ENCODE measurements around the gene ALOX12B.
"Not testable (repeated sequence)": the region's sequence is repeated elsewhere in the genome, so short reads cannot be mapped to it uniquely, and the experiment has no call there.

ALOX12B gene

GRCh38 chr17:8091033-8091687 is 3.6 kb upstream of the ALOX12B start:
- Histone ChIP-seq H3K9ac (no peak overlapping the region), H3K27ac (peak overlapping the region; percentile 12; the same call in 1 of the 2 replicates), H4K20me1 (no peaks in the 10 kb centered on the region), H3K36me3 (no peaks in the 10 kb centered on the region), H3K4me2 (peak overlapping the region; percentile 75), H3K9me3 (no peaks in the 10 kb centered on the region), H3K4me1 (peaks cover 36% of the 10 kb centered on the region), H3K27me3 (no peaks in the 10 kb centered on the region), H3K4me3 (no peak overlapping the region)
- TF ChIP-seq Cebpa-rat (IDR thresholded peaks at IDR 0.05) = no peak

GRCh38 chr17:8089728-8090127 is 2.2 kb upstream of the ALOX12B start:
- no peak for TF ChIP-seq Cebpa-rat (IDR thresholded peaks at IDR 0.05)

GRCh38 chr17:8087952-8088230 is 375 bp upstream of the ALOX12B start:
- Histone ChIP-seq H3K4me3 (no peak overlapping the region), H3K9me3 (no peaks in the 10 kb centered on the region), H3K4me1 (peaks cover 25% of the 10 kb centered on the region), H3K4me2 (no peak overlapping the region), H3K9ac (no peak overlapping the region), H3K27ac (no peak overlapping the region), H3K36me3 (no peaks in the 10 kb centered on the region), H3K27me3 (no peaks in the 10 kb centered on the region), H4K20me1 (no peaks in the 10 kb centered on the region)
- no peak for TF ChIP-seq Cebpa-rat (IDR thresholded peaks at IDR 0.05)

More at GRCh38 chr17:8089728-8090127, 2.2 kb upstream of the ALOX12B start:
- Histone ChIP-seq H3K4me3 (no peak overlapping the region), H3K36me3 (no peaks in the 10 kb centered on the region), H3K9me3 (no peaks in the 10 kb centered on the region), H4K20me1 (no peaks in the 10 kb centered on the region), H3K4me1 (peaks cover 33% of the 10 kb centered on the region), H3K9ac (no peak overlapping the region), H3K27ac (no peak overlapping the region), H3K4me2 (no peak overlapping the region), H3K27me3 (no peaks in the 10 kb centered on the region)

- no peak overlapping the region for H3K4me3 ChIP-seq
- H3K9ac ChIP-seq = no peak overlapping the region
- no peaks in the 10 kb centered on the region for H4K20me1 ChIP-seq
- no peaks in the 10 kb centered on the region for H3K36me3 ChIP-seq
- H3K27me3 ChIP-seq = peaks cover 7% of the 10 kb centered on the region
- no peak overlapping the region for H3K4me2 ChIP-seq
- peaks cover 5% of the 10 kb centered on the region; the same call in 1 of the 2 replicates for H3K4me1 ChIP-seq
- no peak overlapping the region for H3K27ac ChIP-seq
- no peak for TF ChIP-seq Cebpa-rat (IDR thresholded peaks at IDR 0.05)
- H3K9me3 ChIP-seq = no peaks in the 10 kb centered on the region; the same call in 1 of the 2 replicates
Measured at GRCh38 chr17:8084250-8084649, 3.3 kb downstream of the ALOX12B start.

- no peak overlapping the region for H3K9ac ChIP-seq
- H3K27ac ChIP-seq = no peak overlapping the region
- no peak overlapping the region for H3K4me2 ChIP-seq
- H3K27me3 ChIP-seq = peaks cover 16% of the 10 kb centered on the region
- H3K36me3 ChIP-seq = no peaks in the 10 kb centered on the region
- H3K4me3 ChIP-seq = no peak overlapping the region
- no peaks in the 10 kb centered on the region for H4K20me1 ChIP-seq
- H3K4me1 ChIP-seq = peaks cover 6% of the 10 kb centered on the region; the same call in 1 of the 2 replicates
- no peaks in the 10 kb centered on the region; the same call in 1 of the 2 replicates for H3K9me3 ChIP-seq
- no peak for TF ChIP-seq Cebpa-rat (IDR thresholded peaks at IDR 0.05)
Measured at GRCh38 chr17:8082292-8082691, 5.2 kb downstream of the ALOX12B start.

GRCh38 chr17:8081876-8082275 is 5.6 kb downstream of the ALOX12B start:
- no peak for TF ChIP-seq Cebpa-rat (IDR thresholded peaks at IDR 0.05)
- peaks cover 6% of the 10 kb centered on the region; the same call in 1 of the 2 replicates for H3K4me1 ChIP-seq
- no peaks in the 10 kb centered on the region for H3K36me3 ChIP-seq
- no peak overlapping the region for H3K4me2 ChIP-seq
- no peak overlapping the region for H3K9ac ChIP-seq
- H3K4me3 ChIP-seq = no peak overlapping the region
- no peaks in the 10 kb centered on the region; the same call in 1 of the 2 replicates for H3K9me3 ChIP-seq
- H4K20me1 ChIP-seq = no peaks in the 10 kb centered on the region
- no peak overlapping the region for H3K27ac ChIP-seq
- peaks cover 16% of the 10 kb centered on the region for H3K27me3 ChIP-seq

GRCh38 chr17:8080799-8081219 is 6.7 kb downstream of the ALOX12B start:
- TF ChIP-seq Cebpa-rat (IDR thresholded peaks at IDR 0.05) = no peak
- Histone ChIP-seq H4K20me1 (no peaks in the 10 kb centered on the region), H3K9me3 (no peaks in the 10 kb centered on the region; the same call in 1 of the 2 replicates), H3K9ac (no peak overlapping the region), H3K27me3 (peaks cover 16% of the 10 kb centered on the region), H3K36me3 (no peaks in the 10 kb centered on the region), H3K4me1 (peaks cover 6% of the 10 kb centered on the region; the same call in 1 of the 2 replicates), H3K27ac (no peak overlapping the region), H3K4me2 (no peak overlapping the region), H3K4me3 (no peak overlapping the region)

GRCh38 chr17:8080208-8080798 is 7.2 kb downstream of the ALOX12B start:
- H3K9ac ChIP-seq = no peak overlapping the region

GRCh38 chr17:8079291-8080207 is 8.0 kb downstream of the ALOX12B start:
- peak overlapping the region; percentile 65 for H3K4me3 ChIP-seq
- no peaks in the 10 kb centered on the region; the same call in 1 of the 2 replicates for H3K9me3 ChIP-seq
- TF ChIP-seq Cebpa-rat (IDR thresholded peaks at IDR 0.05) = no peak
- no peaks in the 10 kb centered on the region for H4K20me1 ChIP-seq
- H3K27me3 ChIP-seq = peaks cover 28% of the 10 kb centered on the region
- no peaks in the 10 kb centered on the region for H3K36me3 ChIP-seq
- H3K27ac ChIP-seq = no peak overlapping the region
- H3K9ac ChIP-seq = peak overlapping the region; percentile 68
- peak overlapping the region; percentile 94 for H3K4me2 ChIP-seq
- H3K4me1 ChIP-seq = peaks cover 6% of the 10 kb centered on the region; the same call in 1 of the 2 replicates

More at GRCh38 chr17:8080208-8080798, 7.2 kb downstream of the ALOX12B start:
- H4K20me1 ChIP-seq = no peaks in the 10 kb centered on the region
- no peak overlapping the region for H3K27ac ChIP-seq
- peaks cover 21% of the 10 kb centered on the region for H3K27me3 ChIP-seq
- H3K4me1 ChIP-seq = peaks cover 6% of the 10 kb centered on the region; the same call in 1 of the 2 replicates
- no peaks in the 10 kb centered on the region; the same call in 1 of the 2 replicates for H3K9me3 ChIP-seq
- H3K4me3 ChIP-seq = peak overlapping the region; percentile 65
- no peaks in the 10 kb centered on the region for H3K36me3 ChIP-seq
- H3K4me2 ChIP-seq = peak overlapping the region; percentile 94
- TF ChIP-seq Cebpa-rat (IDR thresholded peaks at IDR 0.05) = no peak

- peaks cover 44% of the 10 kb centered on the region for H3K27me3 ChIP-seq
- H4K20me1 ChIP-seq, H3K4me3 ChIP-seq, H3K27ac ChIP-seq, H3K4me2 ChIP-seq, H3K36me3 ChIP-seq, H3K9ac ChIP-seq, H3K9me3 ChIP-seq: not testable (repeated sequence)
- H3K4me1 ChIP-seq = peaks cover 13% of the 10 kb centered on the region
Measured at GRCh38 chr17:8077939-8078338, 9.6 kb downstream of the ALOX12B start.
